Measurements from ENCODE around the gene ZNF202. TPM values are rescaled to one million over a fixed set of nuclear protein-coding genes. Genes with fewer than 3 reads are reported as not detected.
"Not testable (repeated sequence)": the region's sequence is repeated elsewhere in the genome, so short reads cannot be mapped to it uniquely, and the experiment has no call there.

ZNF202 gene
- total RNA-seq, 4 donors from 2014 or later = 4.1 to 12.6 (median 7.9) TPM

DNA sequence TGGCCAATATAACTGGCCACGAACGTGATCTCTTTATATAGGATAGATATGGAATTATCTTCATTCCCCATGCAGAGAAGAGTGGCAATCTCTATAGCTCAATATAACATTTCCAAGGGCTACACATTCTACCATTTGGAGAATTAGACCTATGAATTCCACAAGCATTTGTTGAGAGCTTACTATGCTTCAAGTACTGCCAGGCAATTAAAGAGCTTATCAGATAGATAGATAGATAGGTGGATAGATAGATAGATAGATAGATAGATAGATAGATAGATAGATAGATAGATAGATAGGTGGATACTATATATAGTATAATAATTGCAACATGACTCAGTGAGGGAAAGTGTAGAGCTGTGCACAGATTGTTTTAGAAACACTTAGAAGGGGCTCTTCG, 14.4 kb upstream of the ZNF202 start:
- ATAC-seq (ENCODE audit: low FRiP score) = no peak
- DNase-seq (ENCODE audit: low spot score) = no peak
- TF ChIP-seq, protein P1, sequence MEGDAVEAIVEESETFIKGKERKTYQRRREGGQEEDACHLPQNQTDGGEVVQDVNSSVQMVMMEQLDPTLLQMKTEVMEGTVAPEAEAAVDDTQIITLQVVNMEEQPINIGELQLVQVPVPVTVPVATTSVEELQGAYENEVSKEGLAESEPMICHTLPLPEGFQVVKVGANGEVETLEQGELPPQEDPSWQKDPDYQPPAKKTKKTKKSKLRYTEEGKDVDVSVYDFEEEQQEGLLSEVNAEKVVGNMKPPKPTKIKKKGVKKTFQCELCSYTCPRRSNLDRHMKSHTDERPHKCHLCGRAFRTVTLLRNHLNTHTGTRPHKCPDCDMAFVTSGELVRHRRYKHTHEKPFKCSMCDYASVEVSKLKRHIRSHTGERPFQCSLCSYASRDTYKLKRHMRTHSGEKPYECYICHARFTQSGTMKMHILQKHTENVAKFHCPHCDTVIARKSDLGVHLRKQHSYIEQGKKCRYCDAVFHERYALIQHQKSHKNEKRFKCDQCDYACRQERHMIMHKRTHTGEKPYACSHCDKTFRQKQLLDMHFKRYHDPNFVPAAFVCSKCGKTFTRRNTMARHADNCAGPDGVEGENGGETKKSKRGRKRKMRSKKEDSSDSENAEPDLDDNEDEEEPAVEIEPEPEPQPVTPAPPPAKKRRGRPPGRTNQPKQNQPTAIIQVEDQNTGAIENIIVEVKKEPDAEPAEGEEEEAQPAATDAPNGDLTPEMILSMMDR (IDR thresholded peaks at IDR 0.05) = no peak

DNA sequence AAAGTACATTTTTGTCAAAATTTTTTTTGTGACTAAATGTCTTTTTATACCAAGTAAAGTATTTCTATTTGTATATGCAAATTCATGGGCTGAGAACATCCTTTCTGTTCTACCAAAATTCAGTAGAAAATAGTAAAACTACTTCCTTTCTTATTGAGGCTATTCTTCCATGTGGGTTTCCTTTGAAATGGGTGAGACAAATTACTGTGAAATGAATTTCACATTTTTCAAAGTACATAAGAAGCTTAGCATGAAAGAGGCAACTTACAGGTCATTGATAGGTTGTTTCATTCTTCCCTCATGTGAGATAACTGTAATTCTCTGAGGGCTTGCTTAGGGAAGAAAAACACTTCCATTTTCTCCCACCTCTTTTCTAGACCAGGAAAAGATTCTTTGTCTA, 13.9 kb upstream of the ZNF202 start:
- ATAC-seq (ENCODE audit: low FRiP score) (no peak), DNase-seq (ENCODE audit: low spot score) (no peak)
- TF ChIP-seq, protein P1 (IDR thresholded peaks at IDR 0.05) = no peak

DNA sequence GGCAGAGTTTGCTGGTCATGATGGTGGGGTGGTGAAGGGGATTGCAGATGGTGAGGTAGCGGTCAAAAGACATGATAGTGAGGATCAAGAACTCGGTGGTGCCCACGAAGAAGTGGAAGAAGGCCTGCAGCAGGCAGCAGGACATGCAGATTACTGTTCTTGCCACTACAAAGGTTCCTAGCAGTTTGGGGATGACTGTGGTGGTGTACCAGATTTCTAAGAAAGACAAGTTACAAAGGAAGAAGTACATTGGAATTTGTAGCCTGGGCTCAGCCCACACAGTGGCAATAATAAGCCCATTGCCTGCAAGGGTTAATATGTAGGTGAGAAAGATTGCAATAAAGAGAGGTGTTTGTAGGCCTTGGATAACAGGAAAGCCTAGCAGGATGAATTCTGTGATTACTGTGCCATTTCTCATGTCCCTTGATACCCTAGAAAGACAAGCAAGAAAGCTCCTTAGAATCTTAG, 12.7 kb upstream of the ZNF202 start, which contains the start of gene OR6X1:
OR6X1 (minus strand) TSS at position 418 of the 468 bp plus-strand sequence; CDS start at position 418, 0 bp downstream.
- TF ChIP-seq, protein P1 (IDR thresholded peaks at IDR 0.05) = no peak
- ATAC-seq (ENCODE audit: low FRiP score) = no peak
- DNase-seq (ENCODE audit: low spot score) = no peak

DNA sequence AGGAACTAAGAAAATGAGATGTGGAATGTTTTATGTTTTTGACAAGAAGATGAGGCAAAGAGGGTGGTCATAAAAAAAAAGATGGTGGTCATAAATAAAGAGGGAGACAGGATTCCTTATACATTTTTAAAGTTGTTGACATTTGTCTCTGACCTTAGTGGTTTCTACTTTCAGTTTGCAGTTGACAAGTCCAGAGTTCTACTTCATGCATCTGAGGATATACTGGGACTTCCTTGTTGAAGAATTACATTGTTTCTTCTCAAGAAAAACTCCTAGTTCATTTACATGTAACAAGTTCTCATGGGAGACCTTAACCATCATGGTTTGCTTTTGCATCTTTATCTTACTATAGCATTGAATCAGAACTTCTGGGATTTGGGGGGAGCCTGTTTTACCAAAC, 11.7 kb upstream of the ZNF202 start:
- ATAC-seq (ENCODE audit: low FRiP score) (no peak), DNase-seq (ENCODE audit: low spot score) (no peak)
- TF ChIP-seq, protein P1 (IDR thresholded peaks at IDR 0.05) = no peak

DNA sequence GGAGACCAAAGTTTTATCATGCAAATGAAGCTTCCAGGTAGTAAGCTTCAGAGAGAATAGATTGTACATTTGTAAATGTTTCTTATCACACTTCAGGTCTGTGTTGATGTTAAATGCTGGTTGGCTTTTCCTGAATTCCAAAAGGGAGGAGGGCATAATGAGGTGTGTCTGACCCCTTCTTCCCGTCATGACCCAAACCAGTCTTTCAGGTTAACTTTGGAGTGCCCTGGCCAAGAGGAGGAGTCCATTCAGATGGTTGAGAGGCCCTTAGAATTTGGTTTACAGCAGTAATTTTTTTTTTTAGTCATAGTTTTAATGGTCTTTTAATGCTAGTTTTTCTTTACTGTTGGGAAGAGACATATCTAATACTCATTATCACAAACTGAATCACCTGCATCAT, 10.3 kb upstream of the ZNF202 start:
- no peak for ATAC-seq (ENCODE audit: low FRiP score)
- no peak for DNase-seq (ENCODE audit: low spot score)
- TF ChIP-seq, protein P1 (IDR thresholded peaks at IDR 0.05) = no peak

DNA sequence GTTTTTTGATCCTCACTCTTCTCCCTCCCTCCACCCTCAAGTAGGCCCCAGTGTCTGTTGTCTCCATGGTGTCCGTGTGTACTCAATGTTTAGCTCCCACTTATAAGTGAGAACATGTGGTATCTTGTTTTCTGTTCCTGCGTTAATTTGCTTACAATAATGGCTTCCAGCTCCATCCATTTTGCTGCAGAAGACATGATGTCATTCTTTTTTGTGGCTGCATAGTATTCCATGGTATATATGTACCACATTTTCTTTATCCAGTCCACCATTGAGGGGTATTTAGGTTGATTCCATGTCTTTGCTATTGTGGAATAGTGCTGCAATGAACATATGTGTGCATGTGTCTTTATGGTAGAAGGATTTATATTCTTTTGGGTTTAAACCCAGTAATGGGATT, 6.9 kb upstream of the ZNF202 start:
- not testable (repeated sequence) for DNase-seq (ENCODE audit: low spot score); ATAC-seq (ENCODE audit: low FRiP score)

DNA sequence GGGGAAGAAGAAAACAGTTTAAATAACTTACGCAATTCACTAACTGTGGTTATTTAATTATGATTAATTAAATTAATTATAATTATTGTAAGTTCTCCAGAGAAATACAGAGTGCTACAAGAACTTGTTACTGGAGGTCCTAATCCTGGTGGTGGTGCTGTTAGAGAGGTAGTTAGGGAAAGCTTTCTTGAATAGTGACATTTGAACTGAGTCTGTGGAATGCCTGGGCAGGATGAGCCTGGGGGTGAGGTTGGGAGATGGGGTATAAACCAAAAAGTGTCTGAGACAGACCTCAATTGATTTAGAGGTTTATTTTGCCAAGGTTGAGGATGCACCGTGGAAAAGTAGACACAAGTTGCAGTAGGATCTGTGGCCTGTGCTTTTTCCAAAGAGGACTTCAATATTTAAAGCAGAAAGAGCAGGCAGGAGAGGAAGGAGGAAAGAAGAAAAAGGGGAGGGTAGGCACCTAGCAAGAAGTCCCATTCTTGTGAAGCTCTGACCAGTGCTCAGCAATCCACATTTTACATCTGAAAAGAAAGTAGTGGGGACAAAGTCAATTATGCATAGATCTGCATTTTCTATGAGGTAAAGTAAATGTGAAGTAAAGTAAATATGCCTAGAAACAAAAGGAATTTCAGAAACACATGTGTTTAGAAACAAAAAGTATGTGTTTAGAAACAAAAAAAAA, 4.4 kb upstream of the ZNF202 start:
- ATAC-seq (ENCODE audit: low FRiP score) (no peak), DNase-seq (ENCODE audit: low spot score) (no peak)
- TF ChIP-seq, protein P1 (IDR thresholded peaks at IDR 0.05) = no peak

Measured in omental fat pad (tissue), 4 donors.